GM12865 (cell line): Measurements from ENCODE around the gene BABAM2.

Source experiments
- DNase-seq: peaks from one replicate; pipeline ENCODE4 v3.0.0; 2010; ENCODE audit warnings: low read depth
- H3K4me3 ChIP-seq: 2 replicates; pipeline ENCODE4 v1.5.1; 2011; ENCODE audit warnings: mild to moderate bottlenecking, low read depth, low read length, control low read depth
- TF ChIP-seq, protein P1 (sequence below): IDR thresholded peaks from 2 replicates; pipeline ENCODE4 v1.5.1; 2011; ENCODE audit warnings: low read length, control low read depth, low read depth, inconsistent platforms; ENCODE audit not compliant: insufficient read depth; ENCODE audit errors: missing control alignments

The BABAM2 gene

GRCh38 chr2:27988306-27988705 lies 97.8 kb downstream of the BABAM2 start:
- H3K4me3 ChIP-seq = no peak overlapping the region
- TF ChIP-seq, protein P1, sequence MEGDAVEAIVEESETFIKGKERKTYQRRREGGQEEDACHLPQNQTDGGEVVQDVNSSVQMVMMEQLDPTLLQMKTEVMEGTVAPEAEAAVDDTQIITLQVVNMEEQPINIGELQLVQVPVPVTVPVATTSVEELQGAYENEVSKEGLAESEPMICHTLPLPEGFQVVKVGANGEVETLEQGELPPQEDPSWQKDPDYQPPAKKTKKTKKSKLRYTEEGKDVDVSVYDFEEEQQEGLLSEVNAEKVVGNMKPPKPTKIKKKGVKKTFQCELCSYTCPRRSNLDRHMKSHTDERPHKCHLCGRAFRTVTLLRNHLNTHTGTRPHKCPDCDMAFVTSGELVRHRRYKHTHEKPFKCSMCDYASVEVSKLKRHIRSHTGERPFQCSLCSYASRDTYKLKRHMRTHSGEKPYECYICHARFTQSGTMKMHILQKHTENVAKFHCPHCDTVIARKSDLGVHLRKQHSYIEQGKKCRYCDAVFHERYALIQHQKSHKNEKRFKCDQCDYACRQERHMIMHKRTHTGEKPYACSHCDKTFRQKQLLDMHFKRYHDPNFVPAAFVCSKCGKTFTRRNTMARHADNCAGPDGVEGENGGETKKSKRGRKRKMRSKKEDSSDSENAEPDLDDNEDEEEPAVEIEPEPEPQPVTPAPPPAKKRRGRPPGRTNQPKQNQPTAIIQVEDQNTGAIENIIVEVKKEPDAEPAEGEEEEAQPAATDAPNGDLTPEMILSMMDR = no peak
- DNase-seq = no peak

- TF ChIP-seq, protein P1 = no peak
- no peak for DNase-seq
Measured at GRCh38 chr2:27988718-27989117, 98.2 kb downstream of the BABAM2 start.

GRCh38 chr2:27989149-27989548 lies 98.6 kb downstream of the BABAM2 start:
- TF ChIP-seq, protein P1 = no peak
- no peak for DNase-seq

More at GRCh38 chr2:27988718-27989117, 98.2 kb downstream of the BABAM2 start:
- no peak overlapping the region for H3K4me3 ChIP-seq

DNA sequence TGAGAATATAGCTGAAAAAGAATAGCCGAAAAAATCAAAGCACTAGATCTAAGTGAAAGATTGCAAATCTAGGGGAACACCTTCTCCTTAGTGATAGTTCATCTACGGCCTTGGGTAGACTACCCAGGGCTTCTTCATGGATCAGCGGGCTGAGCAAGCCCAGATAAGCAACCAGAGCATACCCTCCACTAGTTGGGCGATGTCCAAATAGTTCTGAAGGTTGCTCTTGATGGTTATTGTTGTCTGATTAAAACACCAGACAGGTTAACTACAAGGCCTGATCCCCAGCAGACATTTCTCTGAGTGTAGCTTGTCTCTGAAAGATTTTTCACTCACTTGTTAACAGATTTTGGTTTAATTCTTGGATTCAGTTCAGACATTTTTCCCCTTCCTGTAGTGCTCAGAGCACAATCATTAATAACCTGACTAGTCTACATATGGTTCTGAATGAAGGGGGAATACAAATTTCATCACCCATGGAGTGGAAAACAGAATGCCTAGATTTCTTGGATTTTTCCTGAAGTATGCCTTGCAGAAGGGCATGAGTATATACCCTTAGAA lies 99.6 kb downstream of the BABAM2 start:
- DNase-seq = no peak
- TF ChIP-seq, protein P1 = no peak
- no peak overlapping the region for H3K4me3 ChIP-seq

More at GRCh38 chr2:27989149-27989548, 98.6 kb downstream of the BABAM2 start:
- no peak overlapping the region for H3K4me3 ChIP-seq

DNA sequence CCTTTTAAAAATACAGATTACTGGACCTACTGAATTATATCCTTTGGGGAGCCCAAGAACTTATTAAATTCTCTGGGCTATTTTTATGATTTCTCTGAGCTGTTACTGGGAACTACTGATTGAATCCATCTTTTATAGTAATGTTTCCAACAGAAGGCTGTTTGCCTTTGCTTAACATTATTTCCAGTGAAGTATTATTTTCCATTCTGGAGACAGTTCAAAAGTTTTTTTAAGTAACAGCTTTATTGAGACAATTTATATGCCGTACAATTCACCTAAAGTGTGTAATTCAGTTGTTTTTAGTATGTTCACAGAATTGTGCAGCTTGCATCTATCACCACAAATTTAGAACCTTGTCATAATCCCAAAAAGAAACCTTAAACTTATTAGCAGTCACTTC lies 100.6 kb downstream of the BABAM2 start:
- TF ChIP-seq, protein P1 = no peak
- no peak for DNase-seq
- no peak overlapping the region for H3K4me3 ChIP-seq

DNA sequence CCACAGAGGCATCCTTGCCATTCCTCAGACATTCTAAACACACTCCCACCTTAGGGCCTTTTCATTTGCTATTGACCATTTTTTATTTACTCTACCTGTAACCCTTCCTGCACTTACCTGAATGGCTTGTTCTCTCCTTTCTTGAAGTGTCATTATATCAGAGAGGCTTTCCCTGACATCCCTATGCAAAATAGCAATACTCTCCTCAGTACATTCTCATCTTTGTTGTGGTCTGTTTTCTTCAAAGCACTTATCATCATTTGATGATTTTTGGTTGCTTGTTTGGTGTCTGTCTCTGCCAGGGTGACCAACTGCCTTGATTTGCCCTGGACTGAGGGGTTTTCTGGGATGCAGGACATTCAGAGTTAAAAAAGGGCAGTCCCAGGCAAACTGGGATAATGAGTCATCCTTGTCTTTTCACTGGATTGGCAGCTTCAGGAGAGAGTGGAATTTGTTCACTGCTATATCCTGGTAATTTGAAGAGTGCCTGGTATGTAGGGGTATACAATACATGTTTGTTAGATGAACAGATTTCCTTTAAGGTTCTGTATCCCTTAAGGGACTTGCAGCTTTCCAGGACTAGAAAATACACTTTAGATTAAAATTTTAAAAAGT lies 102.4 kb downstream of the BABAM2 start:
- DNase-seq = no peak

More for the DNA sequence above, 102.4 kb downstream of the BABAM2 start:
- H3K4me3 ChIP-seq = no peak overlapping the region
- TF ChIP-seq, protein P1 = no peak
